Measurements from ENCODE around the gene CDH15.
"Not testable (repeated sequence)": the region's sequence is repeated elsewhere in the genome, so short reads cannot be mapped to it uniquely, and the experiment has no call there.

The CDH15 gene

GRCh38 chr16:89237733-89238132 lies 66.2 kb downstream of the CDH15 start:
- Histone ChIP-seq H3K4me3 (ENCODE audit: low read depth, low read length) (no peak overlapping the region), H3K36me3 (replicated peaks) (peaks cover 12% of the 10 kb centered on the region), H3K27me3 (replicated peaks) (no peaks in the 10 kb centered on the region), H3K27ac (no peak overlapping the region)
- TF ChIP-seq, protein P1, sequence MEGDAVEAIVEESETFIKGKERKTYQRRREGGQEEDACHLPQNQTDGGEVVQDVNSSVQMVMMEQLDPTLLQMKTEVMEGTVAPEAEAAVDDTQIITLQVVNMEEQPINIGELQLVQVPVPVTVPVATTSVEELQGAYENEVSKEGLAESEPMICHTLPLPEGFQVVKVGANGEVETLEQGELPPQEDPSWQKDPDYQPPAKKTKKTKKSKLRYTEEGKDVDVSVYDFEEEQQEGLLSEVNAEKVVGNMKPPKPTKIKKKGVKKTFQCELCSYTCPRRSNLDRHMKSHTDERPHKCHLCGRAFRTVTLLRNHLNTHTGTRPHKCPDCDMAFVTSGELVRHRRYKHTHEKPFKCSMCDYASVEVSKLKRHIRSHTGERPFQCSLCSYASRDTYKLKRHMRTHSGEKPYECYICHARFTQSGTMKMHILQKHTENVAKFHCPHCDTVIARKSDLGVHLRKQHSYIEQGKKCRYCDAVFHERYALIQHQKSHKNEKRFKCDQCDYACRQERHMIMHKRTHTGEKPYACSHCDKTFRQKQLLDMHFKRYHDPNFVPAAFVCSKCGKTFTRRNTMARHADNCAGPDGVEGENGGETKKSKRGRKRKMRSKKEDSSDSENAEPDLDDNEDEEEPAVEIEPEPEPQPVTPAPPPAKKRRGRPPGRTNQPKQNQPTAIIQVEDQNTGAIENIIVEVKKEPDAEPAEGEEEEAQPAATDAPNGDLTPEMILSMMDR (IDR thresholded peaks at IDR 0.05; ENCODE audit: low read depth, low read length, missing control alignments): no peak
- in situ Hi-C loops (cut with HindIII; ENCODE audit: low pct_ligation_motif_present, low sequenced_read_pairs): no loop called here
- DNase-seq: no peak

DNA sequence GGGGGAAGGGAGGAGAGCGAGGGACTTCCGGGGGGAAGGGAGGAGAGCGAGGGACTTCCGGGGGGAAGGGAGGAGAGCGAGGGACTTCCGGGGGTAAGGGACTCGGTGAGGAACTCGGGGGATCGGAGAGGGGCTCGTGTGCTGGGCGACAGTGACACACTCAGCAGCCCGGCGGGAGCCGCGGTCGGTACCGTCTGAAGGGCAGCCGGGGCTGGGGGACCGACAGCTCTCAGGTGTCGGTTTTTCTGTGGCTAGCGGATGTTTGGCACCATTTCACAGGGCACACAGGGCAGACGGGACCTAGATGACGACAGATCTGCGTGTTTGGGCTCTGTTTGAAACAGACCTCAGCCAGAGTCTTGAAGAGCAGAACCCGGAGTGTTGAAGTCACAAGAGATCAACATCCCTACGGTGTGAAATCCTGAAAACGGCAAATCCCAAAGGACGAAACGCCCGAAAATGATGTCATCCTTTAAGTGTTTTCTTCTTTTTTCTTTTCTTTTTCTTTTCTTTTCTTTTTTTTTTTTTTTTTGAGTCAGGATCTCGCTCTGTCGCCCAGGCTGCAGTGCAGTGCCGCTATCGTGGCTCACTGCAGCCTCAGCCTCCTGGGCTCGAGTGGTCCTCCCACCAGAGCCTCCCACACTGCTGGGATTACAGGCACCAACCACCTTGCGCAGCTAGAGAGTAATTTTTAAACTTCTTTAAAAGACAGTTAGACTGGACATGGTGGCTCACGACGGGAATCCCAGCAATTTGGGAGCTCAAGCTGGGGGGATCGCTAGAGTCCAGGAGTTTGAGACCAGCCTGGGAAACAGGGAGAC lies 69.8 kb downstream of the CDH15 start:
- H3K36me3 ChIP-seq (replicated peaks): no peaks in the 10 kb centered on the region
- TF ChIP-seq, protein P1 (IDR thresholded peaks at IDR 0.05; ENCODE audit: low read depth, low read length, missing control alignments): no peak
- H3K4me3 ChIP-seq (ENCODE audit: low read depth, low read length): peak overlapping the region; percentile 87
- in situ Hi-C loops (cut with HindIII; ENCODE audit: low pct_ligation_motif_present, low sequenced_read_pairs): no loop called here
- H3K27me3 ChIP-seq (replicated peaks): no peaks in the 10 kb centered on the region
- peak; percentile 59 for DNase-seq
- H3K27ac ChIP-seq: peak overlapping the region; percentile 91

DNA sequence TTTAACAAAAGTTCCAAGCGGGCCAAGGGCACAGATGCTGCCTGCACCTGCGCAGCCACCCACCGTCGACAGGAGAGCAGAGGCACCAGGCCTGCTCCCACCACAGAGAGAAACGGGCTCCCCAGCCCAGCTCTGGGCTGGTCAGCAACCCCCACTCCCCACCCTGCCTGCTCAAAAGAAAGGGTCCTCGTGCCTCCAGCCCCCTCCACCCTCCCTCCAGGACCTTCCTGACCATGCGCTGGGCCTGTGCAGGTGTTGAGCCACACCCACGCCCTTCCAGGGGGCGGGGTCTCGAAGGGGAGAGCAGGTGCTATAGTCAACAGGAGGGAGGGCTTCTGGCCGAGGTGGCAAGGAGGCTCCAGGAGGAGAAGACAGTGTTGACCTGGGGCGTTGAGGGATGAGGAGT lies 71.2 kb downstream of the CDH15 start:
- TF ChIP-seq, protein P1 (IDR thresholded peaks at IDR 0.05; ENCODE audit: low read depth, low read length, missing control alignments): no peak
- Histone ChIP-seq H3K4me3 (ENCODE audit: low read depth, low read length) (no peak overlapping the region), H3K27me3 (replicated peaks) (no peaks in the 10 kb centered on the region), H3K36me3 (replicated peaks) (no peaks in the 10 kb centered on the region), H3K27ac (no peak overlapping the region)
- no peak for DNase-seq
- in situ Hi-C loops (cut with HindIII; ENCODE audit: low pct_ligation_motif_present, low sequenced_read_pairs): no loop called here

- DNase-seq: no peak
- in situ Hi-C loops (cut with HindIII; ENCODE audit: low pct_ligation_motif_present, low sequenced_read_pairs): no loop called here
- Histone ChIP-seq H3K36me3 (replicated peaks) (no peaks in the 10 kb centered on the region), H3K27me3 (replicated peaks) (no peaks in the 10 kb centered on the region), H3K4me3 (ENCODE audit: low read depth, low read length) (no peak overlapping the region), H3K27ac (no peak overlapping the region)
- TF ChIP-seq, protein P1 (IDR thresholded peaks at IDR 0.05; ENCODE audit: low read depth, low read length, missing control alignments): no peak
Observed at GRCh38 chr16:89243664-89244063, 72.1 kb downstream of the CDH15 start.

DNA sequence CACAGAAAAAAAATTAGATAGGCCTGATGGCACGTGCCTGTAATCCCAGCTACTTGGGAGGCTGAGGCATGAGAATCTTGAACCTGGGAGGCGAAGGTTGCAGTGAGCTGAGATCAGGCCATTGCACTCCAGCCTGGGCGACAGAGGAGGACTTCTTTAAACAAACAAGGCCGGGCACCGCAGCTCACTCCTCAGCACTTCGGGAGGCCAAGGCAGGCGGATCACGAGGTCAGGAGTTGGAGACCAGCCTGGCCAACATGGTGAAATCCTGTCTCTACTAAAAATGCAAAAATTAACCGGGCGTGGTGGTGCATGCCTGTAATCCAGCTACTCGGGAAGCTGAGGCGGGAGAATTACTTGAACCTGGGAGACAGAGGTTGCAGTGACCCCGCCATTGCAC lies 72.7 kb downstream of the CDH15 start:
- H3K36me3 ChIP-seq (replicated peaks); H3K4me3 ChIP-seq (ENCODE audit: low read depth, low read length); DNase-seq; in situ Hi-C loops (cut with HindIII; ENCODE audit: low pct_ligation_motif_present, low sequenced_read_pairs); H3K27me3 ChIP-seq (replicated peaks); H3K27ac ChIP-seq: not testable (repeated sequence)

DNA sequence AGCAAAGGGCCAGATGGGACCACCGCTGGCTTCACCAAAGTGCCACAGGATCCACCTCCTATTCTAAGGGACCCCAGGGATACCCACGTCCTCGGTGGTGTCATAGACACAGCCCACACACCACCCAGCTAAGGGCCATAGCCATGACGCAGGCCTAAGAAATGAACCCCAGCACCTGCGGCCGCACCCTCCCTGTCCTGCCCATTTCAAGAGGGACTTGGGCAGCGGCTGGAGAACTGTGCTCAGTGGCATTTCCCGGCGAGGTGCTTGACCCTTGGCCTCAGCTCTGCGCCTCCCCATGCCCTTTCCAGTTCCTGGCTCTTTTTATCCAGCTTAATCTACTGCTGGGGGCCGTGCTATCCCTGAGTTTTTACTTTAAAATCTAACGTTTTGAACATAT lies 73.2 kb downstream of the CDH15 start:
- TF ChIP-seq, protein P1 (IDR thresholded peaks at IDR 0.05; ENCODE audit: low read depth, low read length, missing control alignments): no peak
- Histone ChIP-seq H3K27me3 (replicated peaks) (no peaks in the 10 kb centered on the region), H3K27ac (no peak overlapping the region), H3K36me3 (replicated peaks) (no peaks in the 10 kb centered on the region), H3K4me3 (ENCODE audit: low read depth, low read length) (no peak overlapping the region)
- in situ Hi-C loops (cut with HindIII; ENCODE audit: low pct_ligation_motif_present, low sequenced_read_pairs): no loop called here
- DNase-seq: no peak
